Measurements from ENCODE around the gene HIBADH.

The HIBADH gene

GRCh38 chr7:27634671-27635493, 27.8 kb downstream of the HIBADH start:
- DNase-seq, result no peak

GRCh38 chr7:27633062-27633461, 29.6 kb downstream of the HIBADH start:
- DNase-seq, result no peak

- DNase-seq, result no peak
These were observed 31.3 kb downstream of the HIBADH start for GRCh38 chr7:27631391-27631790.

GRCh38 chr7:27627146-27627545, 35.5 kb downstream of the HIBADH start:
- no peak for DNase-seq

- no peak for DNase-seq
These were observed 43.2 kb downstream of the HIBADH start for GRCh38 chr7:27619492-27619891.

GRCh38 chr7:27617651-27618381, 44.9 kb downstream of the HIBADH start:
- DNase-seq, result no peak

- no peak for DNase-seq
These were observed 45.7 kb downstream of the HIBADH start for GRCh38 chr7:27616914-27617548.

GRCh38 chr7:27616186-27616491, 46.5 kb downstream of the HIBADH start:
- DNase-seq, result no peak

- DNase-seq, result no peak
These were observed 47.1 kb downstream of the HIBADH start for GRCh38 chr7:27615420-27616185.

- DNase-seq, result no peak
These were observed 48.6 kb downstream of the HIBADH start for GRCh38 chr7:27614095-27614494.

- DNase-seq, result no peak
These were observed 51.6 kb downstream of the HIBADH start for GRCh38 chr7:27611059-27611458.

- no peak for DNase-seq
These were observed 53.7 kb downstream of the HIBADH start for GRCh38 chr7:27608776-27609495.

- DNase-seq, result no peak
These were observed 55.5 kb downstream of the HIBADH start for GRCh38 chr7:27607210-27607606.

GRCh38 chr7:27606270-27607209, 56.1 kb downstream of the HIBADH start:
- no peak for DNase-seq

- no peak for DNase-seq
These were observed 56.9 kb downstream of the HIBADH start for GRCh38 chr7:27605689-27606269.

GRCh38 chr7:27605283-27605682, 57.4 kb downstream of the HIBADH start:
- no peak for DNase-seq

- no peak for DNase-seq
These were observed 58.9 kb downstream of the HIBADH start for GRCh38 chr7:27603813-27604212.

GRCh38 chr7:27602766-27603165, 59.9 kb downstream of the HIBADH start:
- no peak for DNase-seq

- DNase-seq, result no peak
These were observed 61.5 kb downstream of the HIBADH start for GRCh38 chr7:27601217-27601616.

GRCh38 chr7:27600247-27600646, 62.4 kb downstream of the HIBADH start:
- DNase-seq, result no peak

GRCh38 chr7:27595009-27595408, 67.7 kb downstream of the HIBADH start:
- DNase-seq, result no peak

Data from right hindlimb (tissue), 1 donor.